Left ventricle myocardium inferior (tissue), 1 donor: ENCODE measurements around the gene RHOU. TPM values are rescaled to one million over a fixed set of nuclear protein-coding genes. Genes with fewer than 3 reads are reported as not detected.
"Not testable (repeated sequence)": the region's sequence is repeated elsewhere in the genome, so short reads cannot be mapped to it uniquely, and the experiment has no call there.

ENCODE experiments used
- DNase-seq: peaks from one replicate; pipeline ENCODE4 v3.0.0-alpha.2; 2020
- H3K27ac ChIP-seq: fragments of 200-600 bp; replicated peaks from 2 replicates; pipeline ENCODE4 v1.8.0; 2021
- H3K27me3 ChIP-seq: fragments of 200-600 bp; 2 replicates; pipeline ENCODE4 v1.8.0; 2021; ENCODE audit warnings: low read depth
- H3K36me3 ChIP-seq: fragments of 200-600 bp; 2 replicates; pipeline ENCODE4 v1.8.0; 2021
- H3K4me1 ChIP-seq: fragments of 200-600 bp; 2 replicates; pipeline ENCODE4 v1.8.0; 2021
- H3K4me3 ChIP-seq: fragments of 200-600 bp; 2 replicates; pipeline ENCODE4 v1.8.0; 2021; ENCODE audit warnings: mild to moderate bottlenecking, moderate library complexity
- H3K9me3 ChIP-seq: fragments of 200-600 bp; replicated peaks from 2 replicates; pipeline ENCODE4 v1.8.0; 2021
- intact Hi-C: fragments of 100-400 bp; cut with micrococcal nuclease; formaldehyde crosslinking; loops from one replicate; pipeline ENCODE4 v1.11.0; 2022
- long read RNA-seq: library from polyadenylated mRNA; unstranded; transcript quantifications from one replicate; pipeline ENCODE4 v2.0.0, GENCODE V29; 2021
- total RNA-seq: library from RNA; stranded (reverse); fragmentation: NEBNext Ultra II Directional; extraction: Animal tissue kit (Norgen Biotek cat#: 25700); gene quantifications from one replicate; pipeline ENCODE4 v1.2.1, GENCODE V29; 2021
- TF ChIP-seq, protein P1 (sequence below): fragments of 200-600 bp; IDR thresholded peaks from 2 replicates; pipeline ENCODE4 v1.8.0; 2021; ENCODE audit warnings: antibody characterized with exemption, mild to moderate bottlenecking, borderline replicate concordance
- donor health status: DM: no; HTN: yes; CAD: no; lungs with severe emphysema.

RHOU gene
- total RNA-seq, result 5.1 TPM
- long read RNA-seq, full-length matches to known transcripts, result 13 of 15 reads
- long read RNA-seq, partial matches to known transcripts, result 1 of 15 reads
- long read RNA-seq, other reads (novel, unspliced or antisense), result 1 of 15 reads

DNA sequence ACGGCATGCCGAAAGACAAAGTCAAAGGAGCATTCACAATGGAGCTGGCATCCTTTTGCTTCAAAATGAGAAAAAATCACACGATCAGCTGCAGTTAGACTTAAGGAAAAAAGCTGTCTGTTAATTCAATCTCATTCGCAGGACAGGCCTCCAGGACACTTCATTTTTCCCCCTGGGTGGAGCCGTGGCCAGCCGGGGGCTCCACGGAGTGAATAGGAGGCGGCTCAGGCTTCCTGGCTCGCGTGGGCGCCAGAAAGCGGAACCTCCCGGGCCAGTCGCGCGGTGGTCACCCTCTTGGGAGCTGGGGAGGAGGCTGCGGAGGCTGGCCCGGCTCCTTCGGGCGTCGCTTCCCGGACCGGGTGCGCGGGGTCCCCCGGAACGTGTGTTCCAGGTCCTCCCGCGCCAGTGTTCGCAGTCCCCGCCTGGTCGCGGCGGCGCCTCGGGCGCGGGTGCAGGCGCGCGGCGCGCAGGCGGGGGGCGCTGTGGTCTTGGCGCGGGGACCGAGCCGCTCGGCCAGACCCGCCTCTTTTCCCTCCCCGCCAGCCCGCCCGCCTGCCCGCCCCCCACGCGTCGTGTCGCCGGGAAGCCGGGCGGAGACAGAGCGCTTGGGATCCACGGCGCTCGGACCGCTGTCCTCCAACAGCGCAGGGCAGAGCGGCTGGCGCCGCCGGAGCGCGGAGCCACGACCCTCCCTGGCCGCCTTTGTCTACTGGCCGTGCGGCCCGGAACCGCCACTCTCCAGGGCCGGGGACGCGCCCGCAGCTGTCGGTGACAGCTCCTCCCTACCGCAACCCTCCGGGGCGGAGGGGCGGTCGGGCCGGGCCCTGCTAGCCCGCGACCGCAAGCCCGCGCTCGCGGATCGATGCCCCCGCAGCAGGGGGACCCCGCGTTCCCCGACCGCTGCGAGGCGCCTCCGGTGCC, at the start of gene RHOU:
TSS of gene RHOU (plus strand) at position 599 of the 921 bp plus-strand sequence. CDS start at position 863, 264 bp downstream.
- Histone ChIP-seq H3K27ac (peak within 1 kb of the TSS; percentile 93), H3K36me3 (peaks cover 5% of the 10 kb centered on the region), H3K9me3 (no peaks in the 10 kb centered on the region), H3K4me3 (peak within 1 kb of the TSS; percentile 89), H3K4me1 (peaks cover 37% of the 10 kb centered on the region), H3K27me3 (peaks cover 5% of the 10 kb centered on the region)
- intact Hi-C loops, result loop anchor here (10.0 kb wide), 1 partner anchor 420 kb away; no protein-coding TSS in a partner anchor
- peak; percentile 79 for DNase-seq
- TF ChIP-seq, protein P1, sequence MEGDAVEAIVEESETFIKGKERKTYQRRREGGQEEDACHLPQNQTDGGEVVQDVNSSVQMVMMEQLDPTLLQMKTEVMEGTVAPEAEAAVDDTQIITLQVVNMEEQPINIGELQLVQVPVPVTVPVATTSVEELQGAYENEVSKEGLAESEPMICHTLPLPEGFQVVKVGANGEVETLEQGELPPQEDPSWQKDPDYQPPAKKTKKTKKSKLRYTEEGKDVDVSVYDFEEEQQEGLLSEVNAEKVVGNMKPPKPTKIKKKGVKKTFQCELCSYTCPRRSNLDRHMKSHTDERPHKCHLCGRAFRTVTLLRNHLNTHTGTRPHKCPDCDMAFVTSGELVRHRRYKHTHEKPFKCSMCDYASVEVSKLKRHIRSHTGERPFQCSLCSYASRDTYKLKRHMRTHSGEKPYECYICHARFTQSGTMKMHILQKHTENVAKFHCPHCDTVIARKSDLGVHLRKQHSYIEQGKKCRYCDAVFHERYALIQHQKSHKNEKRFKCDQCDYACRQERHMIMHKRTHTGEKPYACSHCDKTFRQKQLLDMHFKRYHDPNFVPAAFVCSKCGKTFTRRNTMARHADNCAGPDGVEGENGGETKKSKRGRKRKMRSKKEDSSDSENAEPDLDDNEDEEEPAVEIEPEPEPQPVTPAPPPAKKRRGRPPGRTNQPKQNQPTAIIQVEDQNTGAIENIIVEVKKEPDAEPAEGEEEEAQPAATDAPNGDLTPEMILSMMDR, result peak; percentile 95

DNA sequence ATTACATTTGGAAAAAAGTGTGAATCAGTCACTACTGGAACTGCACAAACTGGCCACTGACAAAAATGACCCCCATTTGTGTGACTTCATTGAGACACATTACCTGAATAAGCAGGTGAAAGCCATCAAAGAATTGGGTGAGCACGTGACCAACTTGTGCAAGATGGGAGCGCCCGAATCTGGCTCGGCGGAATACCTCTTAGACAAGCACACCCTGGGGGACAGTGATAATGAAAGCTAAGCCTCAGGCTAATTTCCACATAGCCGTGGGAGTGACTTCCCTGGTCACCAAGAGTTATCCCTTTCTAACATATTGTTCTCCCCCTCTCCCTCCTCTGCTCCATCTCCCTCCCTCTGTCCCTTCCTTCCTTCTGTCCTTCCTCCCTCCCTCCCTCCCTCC, 47.7 kb upstream of the RHOU start:
- peaks cover 14% of the 10 kb centered on the region for H3K4me1 ChIP-seq
- no peaks in the 10 kb centered on the region for H3K36me3 ChIP-seq
- no peak for DNase-seq
- intact Hi-C loops, result no loop called here
- no peaks in the 10 kb centered on the region for H3K27me3 ChIP-seq
- H3K4me3 ChIP-seq, result no peak overlapping the region
- TF ChIP-seq, protein P1, result no peak
- H3K27ac ChIP-seq, result no peak overlapping the region
- H3K9me3 ChIP-seq, result no peaks in the 10 kb centered on the region

DNA sequence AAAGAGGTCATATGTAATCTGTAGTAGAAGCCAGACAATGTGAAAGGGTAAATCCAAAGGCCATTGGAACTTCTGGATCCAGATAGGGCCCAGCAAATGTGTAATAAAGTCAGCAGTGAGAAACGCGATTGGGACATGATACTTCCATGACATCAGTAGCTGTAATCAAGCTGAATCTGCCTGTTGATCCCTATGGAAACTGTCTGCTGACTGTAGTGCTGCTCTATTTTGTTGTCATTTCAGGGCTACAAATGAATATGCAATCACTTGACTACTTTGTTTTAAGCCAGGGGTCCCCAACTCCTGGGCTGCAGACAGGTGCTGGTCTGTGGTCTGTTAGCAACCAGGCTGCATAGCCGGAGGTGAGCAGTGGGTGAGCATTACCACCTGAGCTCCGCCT, 46.0 kb upstream of the RHOU start:
- intact Hi-C loops, result no loop called here
- Histone ChIP-seq H3K4me3 (no peak overlapping the region), H3K9me3 (no peaks in the 10 kb centered on the region), H3K36me3 (no peaks in the 10 kb centered on the region), H3K27me3 (no peaks in the 10 kb centered on the region), H3K27ac (no peak overlapping the region), H3K4me1 (peaks cover 13% of the 10 kb centered on the region)
- TF ChIP-seq, protein P1, result no peak
- no peak for DNase-seq

DNA sequence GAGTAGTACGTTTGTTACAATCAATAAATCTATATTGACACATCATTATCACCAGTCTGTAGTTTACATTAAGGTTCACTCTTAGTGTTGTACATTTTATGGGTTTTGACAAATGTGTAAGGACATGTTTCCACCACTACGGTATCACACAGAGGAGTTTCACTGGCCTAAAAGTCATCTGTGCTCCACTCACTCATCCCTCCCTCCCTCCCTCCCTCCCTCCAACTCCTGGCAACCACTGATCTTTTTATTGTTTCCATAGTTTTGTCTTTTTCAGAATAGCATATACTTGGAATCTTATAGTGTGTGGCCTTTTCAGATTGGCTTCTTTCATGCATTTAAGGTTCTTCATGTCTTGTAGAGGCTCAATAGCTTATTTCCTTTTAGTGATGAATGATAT, 44.1 kb upstream of the RHOU start:
- Histone ChIP-seq H3K27me3 (no peaks in the 10 kb centered on the region), H3K9me3 (no peaks in the 10 kb centered on the region), H3K4me3 (no peak overlapping the region), H3K4me1 (no peaks in the 10 kb centered on the region), H3K27ac (no peak overlapping the region), H3K36me3 (no peaks in the 10 kb centered on the region)
- TF ChIP-seq, protein P1, result no peak
- intact Hi-C loops, result no loop called here
- no peak for DNase-seq

DNA sequence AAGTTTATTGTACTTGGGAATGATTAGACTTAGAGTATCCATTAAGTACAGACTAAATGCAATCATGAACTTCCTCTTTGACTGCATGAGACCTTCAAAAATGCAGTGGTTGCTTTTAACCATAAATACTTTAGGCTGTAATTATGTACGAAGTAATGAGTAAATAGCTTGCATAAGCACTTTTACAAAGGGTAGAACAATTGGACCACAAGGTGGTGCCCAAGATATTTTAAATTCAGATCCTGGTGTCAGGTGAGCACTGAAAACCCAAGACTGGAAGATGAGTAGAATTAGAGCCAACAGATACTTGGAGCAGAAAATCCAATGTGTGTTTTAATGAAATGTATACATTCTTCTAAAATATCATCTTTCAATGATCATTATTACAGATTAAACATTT, 43.4 kb upstream of the RHOU start:
- TF ChIP-seq, protein P1, result peak; percentile 62
- Histone ChIP-seq H3K4me1 (no peaks in the 10 kb centered on the region), H3K9me3 (no peaks in the 10 kb centered on the region), H3K27me3 (no peaks in the 10 kb centered on the region), H3K36me3 (no peaks in the 10 kb centered on the region), H3K4me3 (no peak overlapping the region), H3K27ac (no peak overlapping the region)
- DNase-seq, result no peak
- intact Hi-C loops, result no loop called here

DNA sequence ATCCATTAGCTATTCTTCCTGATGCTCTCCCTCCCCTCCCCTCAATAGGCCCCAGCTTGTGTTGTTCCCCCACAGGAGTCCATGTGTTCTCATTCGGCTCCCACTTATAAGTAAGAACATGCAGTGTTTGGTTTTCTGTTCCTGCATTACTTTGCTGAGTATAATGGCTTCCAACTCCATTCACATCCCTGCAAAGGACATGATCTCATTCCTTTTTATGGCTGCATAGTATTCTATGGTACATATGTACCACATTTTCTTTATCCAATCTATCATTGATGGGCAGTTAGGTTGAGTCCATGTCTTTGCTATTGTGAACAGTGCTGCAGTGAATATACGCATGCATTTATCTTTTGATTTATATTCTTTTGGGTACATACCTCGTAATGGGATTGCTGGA, 40.8 kb upstream of the RHOU start:
- H3K4me3 ChIP-seq, H3K4me1 ChIP-seq, H3K27me3 ChIP-seq, H3K36me3 ChIP-seq, intact Hi-C loops, H3K9me3 ChIP-seq, H3K27ac ChIP-seq, DNase-seq: not testable (repeated sequence)
